ENCODE data around the gene TSKS. TPM values are rescaled to one million over a fixed set of nuclear protein-coding genes. Genes with fewer than 3 reads are reported as not detected.

Gene TSKS
- total and polyA plus RNA-seq, 7 donors: 0.18 to 0.27 (median 0.21) TPM; not detected in 3

DNA sequence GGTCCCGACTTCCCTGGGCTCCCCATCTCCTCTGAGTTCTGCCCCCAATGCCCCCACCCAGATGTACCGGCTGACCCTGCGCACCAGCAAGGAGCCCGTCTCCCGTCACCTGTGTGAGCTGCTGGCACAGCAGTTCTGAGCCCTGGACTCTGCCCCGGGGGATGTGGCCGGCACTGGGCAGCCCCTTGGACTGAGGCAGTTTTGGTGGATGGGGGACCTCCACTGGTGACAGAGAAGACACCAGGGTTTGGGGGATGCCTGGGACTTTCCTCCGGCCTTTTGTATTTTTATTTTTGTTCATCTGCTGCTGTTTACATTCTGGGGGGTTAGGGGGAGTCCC lies 43.5 kb upstream of the TSKS start:
- Histone ChIP-seq H3K4me3 (no peak overlapping the region), H3K9me3 (no peaks in the 10 kb centered on the region), H3K27me3 (ENCODE audit: insufficient read depth in 3 of 3, low read length in 2 of 3) (no peaks in the 10 kb centered on the region), H3K4me1 (peaks cover 11% of the 10 kb centered on the region), H3K27ac (no peak overlapping the region), H3K36me3 (ENCODE audit: insufficient read depth in 1 of 2, low read depth in 1 of 2) (peaks cover 0 to 50% of the 10 kb centered on the region in 2 donors)
- DNase-seq (no peak), ATAC-seq (no peak)
- 83 to 92% (median 85%) methylated on average over 8 of the region's 8 CpGs for WGBS, 3 donors
- TF ChIP-seq CTCF (IDR thresholded peaks at IDR 0.05): no peak
- intact Hi-C loops (cut with DNase I): loop anchor here in 1 of 2 donors (5.0 to 10.0 kb wide), 3 partner anchors 39 to 122 kb away; partner anchors contain the start of genes ADM5 and AP2A1

- Histone ChIP-seq H3K4me3 (no peak overlapping the region), H3K27me3 (ENCODE audit: insufficient read depth in 3 of 3, low read length in 2 of 3) (no peaks in the 10 kb centered on the region), H3K9me3 (no peaks in the 10 kb centered on the region), H3K36me3 (ENCODE audit: insufficient read depth in 1 of 2, low read depth in 1 of 2) (peaks cover 0 to 54% of the 10 kb centered on the region in 2 donors), H3K4me1 (peaks cover 11% of the 10 kb centered on the region), H3K27ac (no peak overlapping the region)
- TF ChIP-seq CTCF (IDR thresholded peaks at IDR 0.05): no peak
- 83 to 85% (median 83%) methylated on average over 19 to 20 of the region's 20 CpGs for WGBS, 3 donors
- intact Hi-C loops (cut with DNase I): loop anchor here in 1 of 2 donors (5.0 to 10.0 kb wide), 3 partner anchors 39 to 121 kb away; partner anchors contain the start of genes ADM5 and AP2A1
- ATAC-seq (no peak), DNase-seq (no peak)
Observed at GRCh38 chr19:49805822-49806619, 42.9 kb upstream of the TSKS start.

DNA sequence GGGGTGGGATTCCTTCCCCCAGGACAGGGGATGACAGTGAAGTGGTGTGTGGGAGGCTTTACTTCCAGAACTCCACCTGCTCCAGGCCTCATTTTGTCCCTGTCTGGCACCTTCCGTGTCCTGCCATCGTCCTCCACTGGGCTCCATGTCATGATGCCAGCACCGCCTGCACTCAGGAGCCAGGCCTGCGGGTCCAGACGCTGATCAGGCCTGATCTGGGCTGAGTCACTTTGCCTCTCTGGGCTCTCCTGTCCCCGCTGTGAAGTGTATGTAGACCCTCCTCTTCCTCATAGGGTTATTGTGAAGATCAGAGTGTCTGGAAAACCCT lies 40.4 kb upstream of the TSKS start:
- no peak for ATAC-seq
- DNase-seq: no peak
- intact Hi-C loops (cut with DNase I): loop anchor here (5.0 to 10.0 kb wide), 3 partner anchors 36 to 119 kb away; partner anchors contain the start of genes ADM5 (in 1 of the 2) and AP2A1 (in 1 of the 2)
- WGBS, 3 donors: 81 to 83% (median 82%) methylated on average over 6 of the region's 6 CpGs
- H3K27me3 ChIP-seq (ENCODE audit: insufficient read depth in 3 of 3, low read length in 2 of 3): no peaks in the 10 kb centered on the region
- no peak for TF ChIP-seq CTCF (IDR thresholded peaks at IDR 0.05)
- H3K9me3 ChIP-seq: no peaks in the 10 kb centered on the region
- peaks cover 0 to 80% of the 10 kb centered on the region in 2 donors for H3K36me3 ChIP-seq (ENCODE audit: insufficient read depth in 1 of 2, low read depth in 1 of 2)
- H3K4me1 ChIP-seq: no peaks in the 10 kb centered on the region
- H3K4me3 ChIP-seq: no peak overlapping the region
- no peak overlapping the region for H3K27ac ChIP-seq

GRCh38 chr19:49802836-49803528 lies 39.9 kb upstream of the TSKS start:
- intact Hi-C loops (cut with DNase I): loop anchor here (5.0 to 10.0 kb wide), 3 partner anchors 36 to 118 kb away; partner anchors contain the start of genes ADM5 (in 1 of the 2) and AP2A1 (in 1 of the 2)
- no peak for TF ChIP-seq CTCF (IDR thresholded peaks at IDR 0.05)
- Histone ChIP-seq H3K36me3 (ENCODE audit: insufficient read depth in 1 of 2, low read depth in 1 of 2) (peaks cover 0 to 85% of the 10 kb centered on the region in 2 donors), H3K4me3 (peak overlapping the region; percentile 38), H3K27ac (peak overlapping the region; percentile 41), H3K27me3 (ENCODE audit: insufficient read depth in 3 of 3, low read length in 2 of 3) (no peaks in the 10 kb centered on the region), H3K4me1 (no peaks in the 10 kb centered on the region), H3K9me3 (no peaks in the 10 kb centered on the region)
- DNase-seq (no peak), ATAC-seq (peak in 1 of 4 donors; percentile 3)
- 75 to 83% (median 81%) methylated on average over 24 of the region's 24 CpGs for WGBS, 3 donors

Measured in psoas muscle (tissue), 8 donors.